HG03457 (cell line): ENCODE measurements around the gene PTGDS.

Source experiments
- ATAC-seq: cut with Tn5 transposase; IDR thresholded peaks from one replicate; pipeline ENCODE4 v1.9.1; 2021; ENCODE audit warnings: moderate number of reproducible peaks; ENCODE audit not compliant: unreplicated experiment

PTGDS gene

DNA sequence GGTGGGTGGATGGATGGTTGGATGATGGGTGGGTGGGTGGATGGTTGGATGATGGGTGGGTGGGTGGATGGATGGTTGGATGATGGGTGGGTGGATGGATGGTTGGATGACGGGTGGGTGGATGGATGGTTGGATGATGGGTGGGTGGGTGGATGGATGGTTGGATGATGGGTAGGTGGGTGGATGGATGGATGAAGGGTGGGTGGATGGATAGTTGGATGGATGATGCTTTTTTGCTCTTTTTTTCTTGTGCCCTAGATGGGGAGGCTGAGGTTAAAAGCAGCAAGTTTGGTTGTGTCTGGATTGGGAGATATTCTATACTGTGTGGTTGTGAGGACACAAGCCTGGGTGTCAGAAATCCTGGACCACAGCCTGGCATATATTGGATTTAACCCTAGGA, 19.8 kb upstream of the PTGDS start:
- ATAC-seq: no peak

GRCh38 chr9:136957901-136958300, 19.4 kb upstream of the PTGDS start:
- ATAC-seq: no peak

- no peak for ATAC-seq
Measured at GRCh38 chr9:136958473-136958872, 18.8 kb upstream of the PTGDS start.

GRCh38 chr9:136958898-136959850, 18.1 kb upstream of the PTGDS start:
- ATAC-seq: no peak

GRCh38 chr9:136960212-136960937, 16.9 kb upstream of the PTGDS start:
- ATAC-seq: no peak

GRCh38 chr9:136960938-136961275, 16.4 kb upstream of the PTGDS start:
- ATAC-seq: no peak

GRCh38 chr9:136961279-136962065, 15.8 kb upstream of the PTGDS start:
- no peak for ATAC-seq

DNA sequence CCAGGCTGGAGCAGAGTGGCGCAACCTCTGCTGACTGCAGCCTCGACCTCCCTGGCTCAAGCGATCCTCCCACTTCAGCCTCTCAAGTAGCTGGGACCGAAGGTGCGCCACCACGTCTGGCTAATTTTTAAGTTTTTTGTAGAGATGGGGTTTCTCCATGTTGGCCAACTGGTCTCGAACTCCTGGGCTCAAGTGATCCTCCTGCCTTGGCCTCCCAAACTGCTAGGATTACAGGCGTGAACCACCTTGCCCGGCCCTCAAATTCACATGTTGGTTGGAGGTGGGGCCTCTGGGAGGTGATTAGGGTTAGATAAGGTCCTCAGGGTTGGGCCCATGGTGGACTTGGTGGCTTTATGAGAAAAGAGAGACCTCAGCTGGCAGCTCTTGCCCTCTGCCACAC, 15.1 kb upstream of the PTGDS start:
- ATAC-seq: no peak

DNA sequence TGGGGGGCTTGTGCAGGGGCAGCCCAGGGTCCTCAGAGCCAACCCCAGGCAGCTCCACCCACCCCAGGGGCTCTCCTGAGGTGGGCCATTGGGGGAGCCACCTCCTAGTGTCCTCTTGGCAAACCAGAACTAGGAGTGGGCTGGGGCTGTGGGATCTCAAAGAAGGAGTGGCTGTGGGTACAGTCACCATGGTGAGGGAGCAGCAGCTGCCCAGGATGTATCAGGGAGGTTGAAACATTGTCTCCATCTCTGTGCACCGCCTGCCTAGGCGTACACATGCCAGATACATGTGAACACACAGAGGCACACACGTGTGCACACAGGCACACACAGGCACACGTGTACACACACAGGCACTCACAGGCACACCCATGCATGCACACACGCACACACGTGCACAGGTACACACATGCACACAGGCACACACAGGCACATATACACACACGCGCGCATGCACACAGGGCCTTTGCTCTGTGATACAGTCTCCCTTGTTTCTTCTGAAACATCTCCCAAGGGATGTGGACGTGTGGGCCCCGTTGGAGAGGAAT, 14.5 kb upstream of the PTGDS start:
- no peak for ATAC-seq

GRCh38 chr9:136963341-136963740, 14.0 kb upstream of the PTGDS start:
- ATAC-seq: no peak

GRCh38 chr9:136963751-136964150, 13.6 kb upstream of the PTGDS start:
- no peak for ATAC-seq

GRCh38 chr9:136964171-136964689, 13.1 kb upstream of the PTGDS start:
- ATAC-seq: no peak

DNA sequence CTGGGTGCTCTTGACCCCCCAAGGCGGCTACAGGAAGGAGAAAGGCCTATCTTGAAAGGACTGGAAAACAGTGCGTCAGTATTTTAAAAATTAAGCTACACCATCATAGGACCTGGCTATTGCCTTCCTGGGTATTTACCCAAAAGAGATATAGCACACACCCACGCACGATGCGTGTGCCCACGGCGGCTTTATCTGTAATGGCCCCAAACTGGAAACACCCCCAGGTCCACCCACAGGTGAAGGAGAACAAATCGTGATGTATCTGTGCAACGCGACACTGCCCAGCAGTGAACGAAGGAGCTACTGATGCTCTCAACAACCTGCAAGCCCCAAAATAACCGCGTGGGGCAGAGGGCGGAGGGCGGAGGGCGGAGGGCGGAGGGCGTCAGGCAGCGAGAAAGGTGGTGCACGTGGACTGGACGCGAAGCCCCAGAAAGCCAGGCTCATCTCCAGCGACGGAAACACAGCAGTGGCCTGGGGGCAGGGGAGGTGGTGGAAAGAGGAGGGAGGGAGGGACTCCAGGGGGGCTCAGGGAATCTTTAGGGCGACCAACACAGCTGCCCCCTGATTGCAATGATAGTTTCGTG, 12.4 kb upstream of the PTGDS start:
- no peak for ATAC-seq

- no peak for ATAC-seq
Measured at GRCh38 chr9:136965771-136966484, 11.4 kb upstream of the PTGDS start.

- no peak for ATAC-seq
Measured at GRCh38 chr9:136968333-136969127, 8.8 kb upstream of the PTGDS start.

DNA sequence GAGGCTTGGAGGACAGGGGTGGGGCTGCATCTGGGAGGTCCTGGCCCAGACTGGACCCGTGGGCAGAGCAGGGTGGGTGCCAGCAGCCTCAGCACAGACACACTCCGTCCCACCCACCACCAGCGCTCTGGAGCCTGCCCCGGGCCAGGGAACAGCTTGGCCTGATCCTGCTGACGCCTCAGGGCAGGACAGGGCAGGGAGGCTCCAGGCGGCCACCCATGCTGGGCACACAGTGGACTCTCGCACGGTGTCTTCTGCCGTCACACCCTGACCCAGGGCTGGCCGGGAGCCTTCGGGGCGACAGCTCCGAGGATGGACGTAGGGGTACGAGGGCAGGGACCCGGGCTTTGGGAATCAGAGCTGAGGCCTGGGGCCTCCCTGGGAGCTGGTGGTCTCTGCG, 8.2 kb upstream of the PTGDS start:
- no peak for ATAC-seq

- no peak for ATAC-seq
Measured at GRCh38 chr9:136969774-136970173, 7.5 kb upstream of the PTGDS start.

GRCh38 chr9:136970361-136970760, 6.9 kb upstream of the PTGDS start:
- ATAC-seq: no peak

- ATAC-seq: no peak
Measured at GRCh38 chr9:136971746-136972145, 5.6 kb upstream of the PTGDS start.
